ENCODE measurements around the gene CENPP.

CENPP gene

GRCh38 chr9:92617195-92617813 lies 291.6 kb downstream of the CENPP start:
- Histone ChIP-seq H3K27ac (ENCODE audit: low read depth, low read length, poor library complexity, severe bottlenecking) (no peak overlapping the region), H3K4me2 (ENCODE audit: low read length) (no peak overlapping the region), H4K20me1 (ENCODE audit: insufficient read depth, low read length) (no peaks in the 10 kb centered on the region), H3K36me3 (ENCODE audit: insufficient read depth, low read length) (peaks cover 92% of the 10 kb centered on the region), H3K27me3 (ENCODE audit: insufficient read depth, low read length) (no peaks in the 10 kb centered on the region), H3K4me3 (ENCODE audit: low read depth, low read length, poor library complexity, severe bottlenecking) (no peak overlapping the region), H3K4me1 (ENCODE audit: insufficient read depth, low read length, severe bottlenecking) (no peaks in the 10 kb centered on the region), H2AFZ (ENCODE audit: low read length) (no peak overlapping the region), H3K9ac (ENCODE audit: low read length) (no peak overlapping the region), H3K9me2 (ENCODE audit: low read depth, low read length) (no peaks in the 10 kb centered on the region), H3F3A (ENCODE audit: insufficient read depth, low read length) (no peaks in the 10 kb centered on the region), H3K79me2 (ENCODE audit: insufficient read depth, low read length) (no peaks in the 10 kb centered on the region), H3K9me3 (ENCODE audit: low read length) (no peaks in the 10 kb centered on the region)
- TF ChIP-seq CTCF (IDR thresholded peaks at IDR 0.05; ENCODE audit: low read length) (no peak), EZH2 (IDR thresholded peaks at IDR 0.05; ENCODE audit: borderline replicate concordance, low read length) (no peak)

GRCh38 chr9:92617951-92618510 lies 292.3 kb downstream of the CENPP start:
- H3K9ac ChIP-seq (ENCODE audit: low read length): no peak overlapping the region
- H3K27me3 ChIP-seq (ENCODE audit: insufficient read depth, low read length): no peaks in the 10 kb centered on the region
- H3K9me3 ChIP-seq (ENCODE audit: low read length): no peaks in the 10 kb centered on the region
- H3K9me2 ChIP-seq (ENCODE audit: low read depth, low read length): no peaks in the 10 kb centered on the region
- H3K27ac ChIP-seq (ENCODE audit: low read depth, low read length, poor library complexity, severe bottlenecking): no peak overlapping the region
- H3F3A ChIP-seq (ENCODE audit: insufficient read depth, low read length): no peaks in the 10 kb centered on the region
- no peak overlapping the region for H3K4me2 ChIP-seq (ENCODE audit: low read length)
- H2AFZ ChIP-seq (ENCODE audit: low read length): no peak overlapping the region
- H3K4me1 ChIP-seq (ENCODE audit: insufficient read depth, low read length, severe bottlenecking): no peaks in the 10 kb centered on the region
- no peak overlapping the region for H3K4me3 ChIP-seq (ENCODE audit: low read depth, low read length, poor library complexity, severe bottlenecking)
- TF ChIP-seq EZH2 (IDR thresholded peaks at IDR 0.05; ENCODE audit: borderline replicate concordance, low read length): no peak
- no peaks in the 10 kb centered on the region for H3K79me2 ChIP-seq (ENCODE audit: insufficient read depth, low read length)
- peaks cover 89% of the 10 kb centered on the region for H3K36me3 ChIP-seq (ENCODE audit: insufficient read depth, low read length)
- no peaks in the 10 kb centered on the region for H4K20me1 ChIP-seq (ENCODE audit: insufficient read depth, low read length)

- Histone ChIP-seq H3F3A (ENCODE audit: insufficient read depth, low read length) (no peaks in the 10 kb centered on the region), H3K9me3 (ENCODE audit: low read length) (no peaks in the 10 kb centered on the region), H3K4me1 (ENCODE audit: insufficient read depth, low read length, severe bottlenecking) (no peaks in the 10 kb centered on the region), H3K9me2 (ENCODE audit: low read depth, low read length) (no peaks in the 10 kb centered on the region), H2AFZ (ENCODE audit: low read length) (no peak overlapping the region), H3K9ac (ENCODE audit: low read length) (no peak overlapping the region), H3K4me3 (ENCODE audit: low read depth, low read length, poor library complexity, severe bottlenecking) (no peak overlapping the region), H3K27ac (ENCODE audit: low read depth, low read length, poor library complexity, severe bottlenecking) (no peak overlapping the region), H4K20me1 (ENCODE audit: insufficient read depth, low read length) (no peaks in the 10 kb centered on the region), H3K27me3 (ENCODE audit: insufficient read depth, low read length) (no peaks in the 10 kb centered on the region), H3K4me2 (ENCODE audit: low read length) (no peak overlapping the region), H3K79me2 (ENCODE audit: insufficient read depth, low read length) (no peaks in the 10 kb centered on the region), H3K36me3 (ENCODE audit: insufficient read depth, low read length) (peaks cover 87% of the 10 kb centered on the region)
- no peak for TF ChIP-seq CTCF (IDR thresholded peaks at IDR 0.05; ENCODE audit: low read length)
- no peak for TF ChIP-seq EZH2 (IDR thresholded peaks at IDR 0.05; ENCODE audit: borderline replicate concordance, low read length)
Measured at GRCh38 chr9:92618633-92619225, 293.0 kb downstream of the CENPP start.

Data from OCI-LY1 (cell line).